ENCODE results near the gene ETV6. TPM values are rescaled to one million over a fixed set of nuclear protein-coding genes. Genes with fewer than 3 reads are reported as not detected.
A peak's percentile ranks its signal among the peaks of the same experiment; 100 is the strongest.

ETV6 gene
- total and polyA plus RNA-seq, 8 donors = 5.1 to 31.6 (median 18.2) TPM

DNA sequence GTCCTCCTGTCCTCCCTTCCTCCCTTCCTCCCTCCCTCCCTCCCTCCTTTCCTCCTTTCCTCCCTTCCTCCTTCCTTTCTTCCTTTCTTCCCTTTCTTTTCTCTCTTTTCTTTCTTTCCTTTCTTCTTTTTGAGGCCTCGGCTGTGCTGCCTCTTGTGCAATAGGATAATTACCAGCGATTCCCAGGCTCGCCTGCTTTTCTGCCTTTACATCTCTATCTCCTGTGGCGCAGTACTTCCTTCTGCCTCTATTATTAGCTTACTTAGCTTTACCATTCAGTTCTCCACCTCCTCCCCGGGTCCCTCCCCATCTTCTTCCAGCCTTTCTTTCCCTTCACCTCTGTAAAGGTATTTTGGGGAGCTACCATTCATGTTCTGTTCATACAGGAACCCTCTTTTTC is 19.9 kb downstream of the ETV6 start:
- peaks cover 0 to 24% (median 21%) of the 10 kb centered on the region in 3 donors for H3K4me1 ChIP-seq
- WGBS, 2 donors = 84 to 98% methylated on average over 5 of the region's 5 CpGs
- H3K27me3 ChIP-seq = no peaks in the 10 kb centered on the region
- DNase-seq = no peak
- no peak overlapping the region for H3K27ac ChIP-seq
- TF ChIP-seq, protein P1, sequence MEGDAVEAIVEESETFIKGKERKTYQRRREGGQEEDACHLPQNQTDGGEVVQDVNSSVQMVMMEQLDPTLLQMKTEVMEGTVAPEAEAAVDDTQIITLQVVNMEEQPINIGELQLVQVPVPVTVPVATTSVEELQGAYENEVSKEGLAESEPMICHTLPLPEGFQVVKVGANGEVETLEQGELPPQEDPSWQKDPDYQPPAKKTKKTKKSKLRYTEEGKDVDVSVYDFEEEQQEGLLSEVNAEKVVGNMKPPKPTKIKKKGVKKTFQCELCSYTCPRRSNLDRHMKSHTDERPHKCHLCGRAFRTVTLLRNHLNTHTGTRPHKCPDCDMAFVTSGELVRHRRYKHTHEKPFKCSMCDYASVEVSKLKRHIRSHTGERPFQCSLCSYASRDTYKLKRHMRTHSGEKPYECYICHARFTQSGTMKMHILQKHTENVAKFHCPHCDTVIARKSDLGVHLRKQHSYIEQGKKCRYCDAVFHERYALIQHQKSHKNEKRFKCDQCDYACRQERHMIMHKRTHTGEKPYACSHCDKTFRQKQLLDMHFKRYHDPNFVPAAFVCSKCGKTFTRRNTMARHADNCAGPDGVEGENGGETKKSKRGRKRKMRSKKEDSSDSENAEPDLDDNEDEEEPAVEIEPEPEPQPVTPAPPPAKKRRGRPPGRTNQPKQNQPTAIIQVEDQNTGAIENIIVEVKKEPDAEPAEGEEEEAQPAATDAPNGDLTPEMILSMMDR (IDR thresholded peaks at IDR 0.05) = no peak
- H3K36me3 ChIP-seq = no peaks in the 10 kb centered on the region
- H3K4me3 ChIP-seq = no peak overlapping the region
- FAIRE-seq = no peak
- ATAC-seq = no peak
- no peaks in the 10 kb centered on the region for H3K9me3 ChIP-seq
- intact Hi-C loops (cut with DNase I) = no loop called here

- ATAC-seq (peak; percentile 42 to 85 (median 72)), DNase-seq (no peak), FAIRE-seq (no peak)
- no peaks in the 10 kb centered on the region for H3K27me3 ChIP-seq
- no peak overlapping the region for H3K27ac ChIP-seq
- H3K36me3 ChIP-seq = no peaks in the 10 kb centered on the region
- TF ChIP-seq, protein P1 (IDR thresholded peaks at IDR 0.05) = no peak
- 57% methylated on average over 18 of the region's 18 CpGs for WGBS, 2 donors
- no peaks in the 10 kb centered on the region for H3K9me3 ChIP-seq
- peaks cover 0 to 31% (median 21%) of the 10 kb centered on the region in 3 donors for H3K4me1 ChIP-seq
- intact Hi-C loops (cut with DNase I) = no loop called here
- no peak overlapping the region for H3K4me3 ChIP-seq
Measured at GRCh38 chr12:11672256-11673191, 23.1 kb downstream of the ETV6 start.

GRCh38 chr12:11673666-11674461 is 24.4 kb downstream of the ETV6 start:
- Histone ChIP-seq H3K36me3 (no peaks in the 10 kb centered on the region), H3K4me3 (no peak overlapping the region), H3K4me1 (peaks cover 0 to 31% (median 21%) of the 10 kb centered on the region in 3 donors), H3K9me3 (no peaks in the 10 kb centered on the region), H3K27me3 (no peaks in the 10 kb centered on the region), H3K27ac (no peak overlapping the region)
- peak in 1 of 4 donors; percentile 27 for ATAC-seq
- intact Hi-C loops (cut with DNase I) = no loop called here
- WGBS, 2 donors = 85 to 87% methylated on average over 13 of the region's 13 CpGs
- FAIRE-seq = no peak
- DNase-seq = no peak
- TF ChIP-seq, protein P1 (IDR thresholded peaks at IDR 0.05) = no peak

- Histone ChIP-seq H3K36me3 (no peaks in the 10 kb centered on the region), H3K4me1 (peaks cover 0 to 31% (median 21%) of the 10 kb centered on the region in 3 donors), H3K4me3 (no peak overlapping the region), H3K27me3 (no peaks in the 10 kb centered on the region), H3K27ac (no peak overlapping the region), H3K9me3 (no peaks in the 10 kb centered on the region)
- intact Hi-C loops (cut with DNase I) = no loop called here
- TF ChIP-seq, protein P1 (IDR thresholded peaks at IDR 0.05) = no peak
- WGBS, 2 donors = 96 to 97% methylated on average over 4 of the region's 4 CpGs
- no peak for DNase-seq
- no peak for FAIRE-seq
- ATAC-seq = no peak
Measured at GRCh38 chr12:11674894-11675390, 25.5 kb downstream of the ETV6 start.
